GM21381 (cell line): ENCODE measurements around the gene SRRM5.
"Not testable (repeated sequence)": the region's sequence is repeated elsewhere in the genome, so short reads cannot be mapped to it uniquely, and the experiment has no call there.

Experiments
- ATAC-seq: cut with Tn5 transposase; IDR thresholded peaks from one replicate; pipeline ENCODE4 v1.9.1; 2021; ENCODE audit warnings: mild to moderate bottlenecking, moderate library complexity; ENCODE audit not compliant: unreplicated experiment

The SRRM5 gene

GRCh38 chr19:43589678-43590077, 22.2 kb upstream of the SRRM5 start:
- no peak for ATAC-seq

GRCh38 chr19:43591904-43592772, 19.8 kb upstream of the SRRM5 start:
- ATAC-seq, result no peak

DNA sequence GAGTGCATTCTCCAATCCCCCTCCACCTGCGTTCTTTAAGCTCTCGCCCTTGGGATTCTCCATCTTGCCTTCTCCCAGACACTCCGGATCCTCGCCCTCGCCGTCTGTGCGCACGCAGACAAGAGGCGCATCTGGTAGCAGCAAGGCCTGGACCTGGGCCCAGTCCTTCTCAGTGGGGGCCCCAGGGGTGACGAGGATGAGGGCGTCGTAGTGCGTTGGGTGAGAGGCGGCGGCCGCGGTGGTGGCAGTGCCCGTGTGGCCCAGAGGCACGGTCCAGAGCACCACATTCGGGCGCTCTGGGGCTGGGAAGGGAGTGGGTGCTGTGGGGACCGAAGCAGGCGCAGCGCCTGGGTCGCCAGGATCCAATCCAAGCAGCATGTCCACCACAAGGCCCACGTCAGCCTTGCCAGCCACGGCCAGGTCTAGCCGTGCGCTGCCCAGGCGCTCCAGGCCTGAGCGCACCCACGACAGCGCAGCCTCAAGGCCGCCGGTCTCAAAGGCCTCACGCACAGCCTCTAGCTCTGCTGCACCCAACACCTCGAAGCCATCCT, 19.0 kb upstream of the SRRM5 start:
- ATAC-seq, result no peak

- no peak for ATAC-seq
These were observed 17.7 kb upstream of the SRRM5 start for GRCh38 chr19:43594081-43594697.

GRCh38 chr19:43594710-43595604, 16.9 kb upstream of the SRRM5 start:
- no peak for ATAC-seq

DNA sequence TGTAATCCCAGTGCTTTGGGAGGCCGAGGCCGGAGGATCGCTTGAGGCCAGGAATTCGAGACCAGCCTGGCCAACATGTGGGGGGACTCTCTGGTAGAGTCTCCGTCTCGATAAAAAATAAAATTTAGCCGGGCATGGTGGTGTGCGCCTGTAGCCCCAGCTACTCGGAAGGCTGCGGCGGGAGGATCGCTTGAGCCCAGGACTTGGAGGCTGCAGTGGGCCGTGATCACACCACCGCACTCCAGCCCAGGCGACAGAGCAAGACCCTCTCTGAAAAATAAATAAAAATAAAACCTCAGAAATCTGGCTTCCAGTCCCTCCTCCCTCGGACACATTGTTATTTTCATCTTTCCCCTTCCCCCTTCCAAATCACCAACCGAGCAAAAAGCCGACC, 16.3 kb upstream of the SRRM5 start:
- no peak for ATAC-seq

GRCh38 chr19:43595999-43596841, 15.7 kb upstream of the SRRM5 start, which contains the start of the genes IRGQ and ZNF576:
TSS of gene IRGQ (minus strand) at chr19:43596134. CDS start at chr19:43595338, 796 bp downstream.
TSS of gene ZNF576 (plus strand) at chr19:43596595. CDS start at chr19:43597109, 514 bp downstream.
- peak; percentile 78 for ATAC-seq

GRCh38 chr19:43596842-43597461, 14.9 kb upstream of the SRRM5 start:
- no peak for ATAC-seq

DNA sequence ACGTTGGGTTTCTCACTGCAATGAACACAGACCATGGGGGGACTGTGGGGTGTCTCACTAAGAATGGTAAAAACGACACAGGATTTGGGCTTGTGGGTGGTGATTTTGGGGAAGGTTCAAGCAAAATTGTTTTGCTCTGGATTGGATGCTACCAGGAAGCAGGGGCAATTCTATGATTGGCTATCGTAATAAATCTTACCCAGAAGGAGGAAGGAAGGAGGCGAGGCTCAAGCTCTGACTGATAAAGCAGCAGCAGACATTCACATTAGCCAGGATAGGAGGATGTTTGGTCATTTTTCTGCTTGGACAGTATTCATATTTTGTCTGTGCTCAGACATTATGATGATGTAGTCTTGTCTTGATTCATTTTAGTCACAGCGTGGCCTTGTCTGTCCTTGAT, 14.0 kb upstream of the SRRM5 start:
- no peak for ATAC-seq

DNA sequence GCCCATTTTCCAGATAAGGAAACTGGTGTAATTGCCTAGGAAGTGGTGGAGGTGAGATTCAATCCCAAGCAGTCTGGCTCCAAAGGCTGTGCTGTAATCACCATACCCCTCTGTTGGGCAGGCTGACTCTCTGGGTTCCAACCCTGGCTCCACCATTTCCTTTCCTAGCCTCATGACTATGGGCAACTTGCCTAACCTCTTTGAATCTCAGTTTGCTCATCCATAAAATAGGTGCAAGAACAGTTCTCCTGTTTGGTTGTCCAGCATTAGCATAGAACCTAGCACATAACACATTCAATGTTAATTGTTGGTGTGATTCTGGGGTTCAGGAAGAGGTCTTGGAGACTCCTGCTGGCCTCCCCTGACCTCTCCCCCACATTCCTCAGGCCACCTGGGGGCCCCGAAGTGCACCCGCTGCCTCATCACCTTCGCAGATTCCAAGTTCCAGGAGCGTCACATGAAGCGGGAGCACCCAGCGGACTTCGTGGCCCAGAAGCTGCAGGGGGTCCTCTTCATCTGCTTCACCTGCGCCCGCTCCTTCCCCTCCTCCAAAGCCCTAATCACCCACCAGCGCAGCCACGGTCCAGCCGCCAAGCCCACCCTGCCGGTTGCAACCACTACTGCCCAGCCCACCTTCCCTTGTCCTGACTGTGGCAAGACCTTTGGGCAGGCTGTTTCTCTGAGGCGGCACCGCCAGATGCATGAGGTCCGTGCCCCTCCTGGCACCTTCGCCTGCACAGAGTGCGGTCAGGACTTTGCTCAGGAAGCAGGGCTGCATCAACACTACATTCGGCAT, 13.2 kb upstream of the SRRM5 start:
- ATAC-seq, result no peak

DNA sequence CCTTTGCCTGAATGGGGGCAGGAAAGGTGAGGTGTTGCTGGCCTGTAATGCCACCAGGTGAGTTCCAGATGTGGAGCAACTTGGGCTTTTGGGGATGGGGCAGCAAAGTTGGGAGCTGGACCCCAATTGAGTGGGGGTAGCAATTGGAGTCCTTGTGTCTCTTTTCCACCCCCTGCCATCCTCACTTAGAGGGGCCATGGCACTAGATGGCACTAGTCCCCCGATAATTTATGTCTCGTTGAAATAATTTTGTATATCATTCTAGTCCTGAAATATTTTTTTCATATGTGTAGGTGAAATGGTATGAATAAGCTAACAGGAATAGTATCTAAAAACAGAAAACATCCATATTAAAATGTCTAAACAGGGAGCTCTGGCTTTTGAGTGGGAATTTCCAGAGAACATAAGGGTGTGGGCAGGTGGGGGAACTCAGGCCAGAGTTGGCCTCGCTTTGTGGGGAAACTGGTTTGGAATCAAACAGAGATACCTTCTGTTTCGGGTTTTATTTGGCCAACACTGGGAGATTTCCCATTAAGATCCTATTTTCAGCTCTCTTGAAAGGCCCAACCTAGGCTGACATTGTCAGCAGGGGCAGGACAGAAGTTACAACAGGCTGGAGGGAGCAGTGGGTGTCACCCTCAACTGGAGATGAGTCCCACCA, 12.1 kb upstream of the SRRM5 start:
- ATAC-seq, result no peak

- not testable (repeated sequence) for ATAC-seq
These were observed 11.6 kb upstream of the SRRM5 start for GRCh38 chr19:43600326-43600725.

GRCh38 chr19:43605875-43606568, 5.9 kb upstream of the SRRM5 start:
- ATAC-seq, result no peak

DNA sequence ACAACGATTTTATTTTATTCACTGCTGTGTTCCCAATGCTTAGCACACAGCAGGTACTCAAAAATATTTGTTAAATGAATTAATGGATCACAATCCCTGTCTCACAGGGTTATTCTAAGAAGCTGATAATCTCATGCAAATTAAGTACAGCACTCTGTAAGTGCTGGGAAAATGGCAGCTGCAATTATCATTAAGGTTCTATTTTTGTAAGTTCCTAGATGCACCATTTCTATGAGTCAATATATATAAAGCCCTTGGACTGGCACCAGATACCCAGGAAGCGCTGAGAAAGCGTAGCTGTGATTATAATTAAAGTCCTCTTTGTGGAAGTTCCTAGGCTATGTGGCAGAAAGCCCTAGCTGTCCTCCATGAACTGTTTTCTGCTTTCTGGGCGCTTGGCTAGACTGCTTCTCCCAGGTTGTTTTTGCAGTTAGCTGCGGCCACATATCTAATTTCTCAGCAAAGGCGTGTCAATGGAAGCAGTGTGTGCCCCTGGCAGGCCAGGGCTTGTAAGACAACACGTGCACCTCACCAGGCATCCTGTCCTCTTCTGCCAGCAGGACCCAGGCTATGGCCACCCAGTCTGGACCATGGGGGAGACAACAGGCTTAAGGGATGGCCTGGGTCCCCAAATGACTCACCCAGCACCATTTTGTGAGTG, 5.2 kb upstream of the SRRM5 start:
- ATAC-seq, result no peak

- ATAC-seq, result no peak
These were observed 4.4 kb upstream of the SRRM5 start for GRCh38 chr19:43607238-43608205.

- ATAC-seq, result no peak
These were observed 2.0 kb upstream of the SRRM5 start for GRCh38 chr19:43609872-43610271.
